HepG2 (cell line): ENCODE measurements around the gene EPB41L1. TPM values are rescaled to one million over a fixed set of nuclear protein-coding genes. Genes with fewer than 3 reads are reported as not detected.

Experiments
- ARNTL ChIP-seq: sonication (generic); formaldehyde crosslinking; IDR thresholded peaks from 2 replicates; pipeline ENCODE4 v1.4.0; 2020; ENCODE audit warnings: mild to moderate bottlenecking, missing genetic modification reagents
- FOSL1 ChIP-seq: sonication (generic); formaldehyde crosslinking; IDR thresholded peaks from 2 replicates; pipeline ENCODE4 v1.9.0; 2021; ENCODE audit warnings: missing genetic modification reagents, borderline replicate concordance
- KDM4B ChIP-seq: sonication (generic); formaldehyde crosslinking; IDR thresholded peaks from 2 replicates; pipeline ENCODE4 v1.4.0; 2020; ENCODE audit warnings: missing genetic modification reagents
- RFXANK ChIP-seq: IDR thresholded peaks from 2 replicates; pipeline ENCODE4 v1.6.1; 2016
- ZBTB38 ChIP-seq: sonication (generic); formaldehyde crosslinking; IDR thresholded peaks from 2 replicates; pipeline ENCODE4 v1.5.1; 2020; ENCODE audit warnings: mild to moderate bottlenecking, missing genetic modification reagents
- ZNF101 ChIP-seq: sonication (generic); formaldehyde crosslinking; IDR thresholded peaks from 2 replicates; pipeline ENCODE4 v1.4.0; 2020; ENCODE audit warnings: mild to moderate bottlenecking, low read depth, missing genetic modification reagents, borderline replicate concordance
- ZNF607 ChIP-seq: sonication (generic); formaldehyde crosslinking; IDR thresholded peaks from 2 replicates; pipeline ENCODE4 v1.5.1; 2020; ENCODE audit warnings: missing genetic modification reagents, mild to moderate bottlenecking, borderline replicate concordance
- ZNF629 ChIP-seq: sonication (generic); formaldehyde crosslinking; conservative IDR thresholded peaks from 2 replicates; pipeline ENCODE4 v1.5.0; 2020; ENCODE audit warnings: missing genetic modification reagents
- ZNF816 ChIP-seq: sonication (generic); formaldehyde crosslinking; IDR thresholded peaks from 2 replicates; pipeline ENCODE4 v1.8.0; 2022; ENCODE audit warnings: missing genetic modification reagents, mild to moderate bottlenecking, borderline replicate concordance
- polyA plus RNA-seq, 8 experiments: library from polyadenylated mRNA; depleted of rRNA in 3 of 8; stranded (reverse) in 7 of 8; unstranded in 1 of 8; fragments of >200 nt; fragmentation: Illumina TruSeq in 4 of 8; extraction: Trizol in 4 of 8; gene quantifications; 2 replicates each; pipeline versions ENCODE4 v1.2.1 to v1.2.3, GENCODE V29; 2011 to 2016; ENCODE audit warnings: low read depth in 4 of 8, missing spikeins in 1 of 8, mixed read lengths in 1 of 8; ENCODE audit not compliant: insufficient read depth in 1 of 8
- total RNA-seq, 5 experiments: library from RNA; depleted of rRNA; stranded (reverse); fragments of >200 nt; fragmentation: Illumina TruSeq; extraction: Trizol; gene quantifications; 2 replicates each; pipeline ENCODE4 v1.2.3, GENCODE V29; 2016; ENCODE audit warnings: low read depth in 1 of 5
- TF ChIP-seq, protein P1 (sequence below), 2 experiments: fragments of 450-650 bp in 1 of 2; sonication (generic) in 1 of 2; formaldehyde crosslinking in 1 of 2; IDR thresholded peaks; 2 replicates each; pipeline versions ENCODE4 v1.6.1 to v1.8.0; 2016 to 2022; ENCODE audit warnings: antibody characterized with exemption in 1 of 2, mild to moderate bottlenecking in 1 of 2, missing genetic modification reagents in 1 of 2
- TF ChIP-seq, protein P2 (sequence below): sonication (generic); formaldehyde crosslinking; conservative IDR thresholded peaks from 2 replicates; pipeline ENCODE4 v1.8.1; 2023; ENCODE audit warnings: missing genetic modification reagents
- TF ChIP-seq, protein P3 (sequence below): sonication (generic); formaldehyde crosslinking; IDR thresholded peaks from 2 replicates; pipeline ENCODE4 v1.8.1; 2023; ENCODE audit warnings: mild to moderate bottlenecking, missing genetic modification reagents
- TF ChIP-seq, protein P4 (sequence below): sonication (generic); formaldehyde crosslinking; IDR thresholded peaks from 2 replicates; pipeline ENCODE4 v1.8.1; 2023; ENCODE audit warnings: missing genetic modification reagents, mild to moderate bottlenecking, borderline replicate concordance
- TF ChIP-seq, protein P5 (sequence below): sonication (generic); formaldehyde crosslinking; IDR thresholded peaks from 2 replicates; pipeline ENCODE4 v1.8.1; 2023; ENCODE audit warnings: mild to moderate bottlenecking, missing genetic modification reagents, borderline replicate concordance
- TF ChIP-seq, protein P6 (sequence below): sonication (generic); formaldehyde crosslinking; IDR thresholded peaks from 2 replicates; pipeline ENCODE4 v1.4.0; 2020; ENCODE audit warnings: missing genetic modification reagents

The EPB41L1 gene
- total and polyA plus RNA-seq, 2 of the 13 experiments (the other 11 are each of a cell fraction or from before 2014, with no cell fraction given), result 16.7 to 39.0 TPM

DNA sequence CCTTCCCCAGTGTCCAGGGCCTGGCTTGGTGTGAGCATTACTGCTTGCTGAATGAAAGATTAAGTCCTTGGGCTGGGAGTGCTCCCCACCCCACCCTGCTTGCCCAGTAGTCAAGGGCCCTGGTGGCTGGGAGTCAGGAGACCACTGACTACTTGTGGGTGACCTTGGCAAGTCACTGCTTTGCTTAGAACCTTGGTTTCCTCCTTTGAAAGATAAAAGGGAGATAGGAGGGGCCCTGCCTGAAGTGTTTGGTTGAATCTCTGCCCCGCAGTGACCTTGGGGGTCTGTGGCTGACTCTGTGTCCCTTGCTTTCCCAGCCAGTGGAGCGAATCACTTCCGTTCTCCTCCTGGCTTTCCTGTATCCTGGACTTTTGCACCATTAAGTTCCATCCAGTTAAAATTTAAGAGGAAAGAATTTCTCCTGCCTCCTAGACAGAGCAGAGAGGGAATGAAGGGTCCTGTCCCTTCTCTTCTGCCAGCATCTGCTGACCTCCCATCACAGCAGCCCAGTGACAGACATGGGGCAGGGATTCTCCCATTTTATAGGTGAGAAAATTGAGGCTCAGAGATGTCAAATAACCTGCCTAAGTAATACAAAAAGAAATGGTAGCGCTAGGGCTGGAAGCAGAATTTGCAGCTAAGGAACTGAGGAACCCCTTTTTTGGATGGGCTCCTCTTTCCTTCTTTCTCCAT, 3.5 kb upstream of the EPB41L1 start (continued):
- TF ChIP-seq, protein P1, sequence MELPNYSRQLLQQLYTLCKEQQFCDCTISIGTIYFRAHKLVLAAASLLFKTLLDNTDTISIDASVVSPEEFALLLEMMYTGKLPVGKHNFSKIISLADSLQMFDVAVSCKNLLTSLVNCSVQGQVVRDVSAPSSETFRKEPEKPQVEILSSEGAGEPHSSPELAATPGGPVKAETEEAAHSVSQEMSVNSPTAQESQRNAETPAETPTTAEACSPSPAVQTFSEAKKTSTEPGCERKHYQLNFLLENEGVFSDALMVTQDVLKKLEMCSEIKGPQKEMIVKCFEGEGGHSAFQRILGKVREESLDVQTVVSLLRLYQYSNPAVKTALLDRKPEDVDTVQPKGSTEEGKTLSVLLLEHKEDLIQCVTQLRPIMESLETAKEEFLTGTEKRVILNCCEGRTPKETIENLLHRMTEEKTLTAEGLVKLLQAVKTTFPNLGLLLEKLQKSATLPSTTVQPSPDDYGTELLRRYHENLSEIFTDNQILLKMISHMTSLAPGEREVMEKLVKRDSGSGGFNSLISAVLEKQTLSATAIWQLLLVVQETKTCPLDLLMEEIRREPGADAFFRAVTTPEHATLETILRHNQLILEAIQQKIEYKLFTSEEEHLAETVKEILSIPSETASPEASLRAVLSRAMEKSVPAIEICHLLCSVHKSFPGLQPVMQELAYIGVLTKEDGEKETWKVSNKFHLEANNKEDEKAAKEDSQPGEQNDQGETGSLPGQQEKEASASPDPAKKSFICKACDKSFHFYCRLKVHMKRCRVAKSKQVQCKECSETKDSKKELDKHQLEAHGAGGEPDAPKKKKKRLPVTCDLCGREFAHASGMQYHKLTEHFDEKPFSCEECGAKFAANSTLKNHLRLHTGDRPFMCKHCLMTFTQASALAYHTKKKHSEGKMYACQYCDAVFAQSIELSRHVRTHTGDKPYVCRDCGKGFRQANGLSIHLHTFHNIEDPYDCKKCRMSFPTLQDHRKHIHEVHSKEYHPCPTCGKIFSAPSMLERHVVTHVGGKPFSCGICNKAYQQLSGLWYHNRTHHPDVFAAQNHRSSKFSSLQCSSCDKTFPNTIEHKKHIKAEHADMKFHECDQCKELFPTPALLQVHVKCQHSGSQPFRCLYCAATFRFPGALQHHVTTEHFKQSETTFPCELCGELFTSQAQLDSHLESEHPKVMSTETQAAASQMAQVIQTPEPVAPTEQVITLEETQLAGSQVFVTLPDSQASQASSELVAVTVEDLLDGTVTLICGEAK (IDR thresholded peaks at IDR 0.05), result no peak
- TF ChIP-seq, protein P1 (CRISPR knock-in tag; IDR thresholded peaks at IDR 0.05), result 0 out of 2 replicates have a peak, but pooled peaks have one; percentile 38
- TF ChIP-seq FOSL1 (CRISPR knock-in tag) (no peak; the same call in 1 of the 2 replicates), RFXANK (CRISPR knock-in tag) (peak; percentile 72; the same call in 1 of the 2 replicates), KDM4B (CRISPR knock-in tag) (no peak), ZNF629 (CRISPR knock-in tag) (peak; percentile 97), ZNF607 (0 out of 2 replicates have a peak, but pooled peaks have one; percentile 19), ZNF816 (CRISPR knock-in tag) (no peak), ARNTL (CRISPR knock-in tag) (no peak), ZNF101 (CRISPR knock-in tag) (no peak), ZBTB38 (CRISPR knock-in tag) (peak; percentile 70)
- TF ChIP-seq, protein P2, sequence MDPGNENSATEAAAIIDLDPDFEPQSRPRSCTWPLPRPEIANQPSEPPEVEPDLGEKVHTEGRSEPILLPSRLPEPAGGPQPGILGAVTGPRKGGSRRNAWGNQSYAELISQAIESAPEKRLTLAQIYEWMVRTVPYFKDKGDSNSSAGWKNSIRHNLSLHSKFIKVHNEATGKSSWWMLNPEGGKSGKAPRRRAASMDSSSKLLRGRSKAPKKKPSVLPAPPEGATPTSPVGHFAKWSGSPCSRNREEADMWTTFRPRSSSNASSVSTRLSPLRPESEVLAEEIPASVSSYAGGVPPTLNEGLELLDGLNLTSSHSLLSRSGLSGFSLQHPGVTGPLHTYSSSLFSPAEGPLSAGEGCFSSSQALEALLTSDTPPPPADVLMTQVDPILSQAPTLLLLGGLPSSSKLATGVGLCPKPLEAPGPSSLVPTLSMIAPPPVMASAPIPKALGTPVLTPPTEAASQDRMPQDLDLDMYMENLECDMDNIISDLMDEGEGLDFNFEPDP (CRISPR knock-in tag), result no peak
- TF ChIP-seq, protein P3, sequence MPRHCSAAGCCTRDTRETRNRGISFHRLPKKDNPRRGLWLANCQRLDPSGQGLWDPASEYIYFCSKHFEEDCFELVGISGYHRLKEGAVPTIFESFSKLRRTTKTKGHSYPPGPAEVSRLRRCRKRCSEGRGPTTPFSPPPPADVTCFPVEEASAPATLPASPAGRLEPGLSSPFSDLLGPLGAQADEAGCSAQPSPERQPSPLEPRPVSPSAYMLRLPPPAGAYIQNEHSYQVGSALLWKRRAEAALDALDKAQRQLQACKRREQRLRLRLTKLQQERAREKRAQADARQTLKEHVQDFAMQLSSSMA (CRISPR knock-in tag), result no peak; the same call in 1 of the 2 replicates
- TF ChIP-seq, protein P4, sequence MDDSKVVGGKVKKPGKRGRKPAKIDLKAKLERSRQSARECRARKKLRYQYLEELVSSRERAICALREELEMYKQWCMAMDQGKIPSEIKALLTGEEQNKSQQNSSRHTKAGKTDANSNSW, result no peak
- TF ChIP-seq, protein P5, sequence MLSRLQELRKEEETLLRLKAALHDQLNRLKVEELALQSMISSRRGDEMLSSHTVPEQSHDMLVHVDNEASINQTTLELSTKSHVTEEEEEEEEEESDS (CRISPR knock-in tag), result no peak
- TF ChIP-seq, protein P6, sequence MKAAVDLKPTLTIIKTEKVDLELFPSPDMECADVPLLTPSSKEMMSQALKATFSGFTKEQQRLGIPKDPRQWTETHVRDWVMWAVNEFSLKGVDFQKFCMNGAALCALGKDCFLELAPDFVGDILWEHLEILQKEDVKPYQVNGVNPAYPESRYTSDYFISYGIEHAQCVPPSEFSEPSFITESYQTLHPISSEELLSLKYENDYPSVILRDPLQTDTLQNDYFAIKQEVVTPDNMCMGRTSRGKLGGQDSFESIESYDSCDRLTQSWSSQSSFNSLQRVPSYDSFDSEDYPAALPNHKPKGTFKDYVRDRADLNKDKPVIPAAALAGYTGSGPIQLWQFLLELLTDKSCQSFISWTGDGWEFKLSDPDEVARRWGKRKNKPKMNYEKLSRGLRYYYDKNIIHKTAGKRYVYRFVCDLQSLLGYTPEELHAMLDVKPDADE (CRISPR knock-in tag), result 0 out of 2 replicates have a peak, but pooled peaks have one; percentile 28
